Panc1 (cell line): ENCODE data around the gene CDH13. TPM values are rescaled to one million over a fixed set of nuclear protein-coding genes. Genes with fewer than 3 reads are reported as not detected.

Experiments used
- microRNA-seq: library from miRNA; unstranded; fragments of <30 nt; microRNA quantifications from one replicate; pipeline ENCODE4 v1.1.0, GENCODE V29; 2020; ENCODE audit not compliant: unreplicated experiment
- total RNA-seq: library from RNA; stranded (reverse); gene quantifications from one replicate; pipeline ENCODE4 v1.2.1, GENCODE V29; 2021; ENCODE audit not compliant: unreplicated experiment

CDH13 gene
- total RNA-seq, 1 experiment from 2014 or later = not detected

Small RNAs within 50 kb of the gene (microRNA-seq; reads per million reads assigned to microRNA genes)
- gene MIR3182 = not detected
- not detected for gene MIR8058
